ENCODE data around the gene RUSC2.
"Not testable (repeated sequence)": the region's sequence is repeated elsewhere in the genome, so short reads cannot be mapped to it uniquely, and the experiment has no call there.

RUSC2 gene

GRCh38 chr9:35523556-35523955 lies 33.6 kb downstream of the RUSC2 start:
- not testable (repeated sequence) for DNase-seq (ENCODE audit: low read depth)

- DNase-seq (ENCODE audit: low read depth) = peak; percentile 32
These were observed 36.3 kb downstream of the RUSC2 start for GRCh38 chr9:35526087-35526801.

- no peak for DNase-seq (ENCODE audit: low read depth)
These were observed 39.4 kb downstream of the RUSC2 start for GRCh38 chr9:35529161-35529823.

GRCh38 chr9:35533398-35533797 lies 43.5 kb downstream of the RUSC2 start:
- peak; percentile 55 for DNase-seq (ENCODE audit: low read depth)

GRCh38 chr9:35534921-35535320 lies 45.0 kb downstream of the RUSC2 start:
- DNase-seq (ENCODE audit: low read depth) = not testable (repeated sequence)

GRCh38 chr9:35537913-35538312 lies 48.0 kb downstream of the RUSC2 start:
- no peak for DNase-seq (ENCODE audit: low read depth)

GRCh38 chr9:35538361-35539234 lies 48.7 kb downstream of the RUSC2 start:
- DNase-seq (ENCODE audit: low read depth) = peak; percentile 83
